Measurements from ENCODE around the gene OSM.

The OSM gene

GRCh38 chr22:30245181-30245984 is 21.3 kb downstream of the OSM start (continued):
- TF ChIP-seq ZNF513 (tag by site-specific recombination; IDR thresholded peaks at IDR 0.05): no peak
- TF ChIP-seq KLF7 (tag by site-specific recombination; IDR thresholded peaks at IDR 0.05; ENCODE audit: borderline replicate concordance): no peak
- no peak for TF ChIP-seq ZFP69B (tag by site-specific recombination; IDR thresholded peaks at IDR 0.05)
- TF ChIP-seq, protein P1, sequence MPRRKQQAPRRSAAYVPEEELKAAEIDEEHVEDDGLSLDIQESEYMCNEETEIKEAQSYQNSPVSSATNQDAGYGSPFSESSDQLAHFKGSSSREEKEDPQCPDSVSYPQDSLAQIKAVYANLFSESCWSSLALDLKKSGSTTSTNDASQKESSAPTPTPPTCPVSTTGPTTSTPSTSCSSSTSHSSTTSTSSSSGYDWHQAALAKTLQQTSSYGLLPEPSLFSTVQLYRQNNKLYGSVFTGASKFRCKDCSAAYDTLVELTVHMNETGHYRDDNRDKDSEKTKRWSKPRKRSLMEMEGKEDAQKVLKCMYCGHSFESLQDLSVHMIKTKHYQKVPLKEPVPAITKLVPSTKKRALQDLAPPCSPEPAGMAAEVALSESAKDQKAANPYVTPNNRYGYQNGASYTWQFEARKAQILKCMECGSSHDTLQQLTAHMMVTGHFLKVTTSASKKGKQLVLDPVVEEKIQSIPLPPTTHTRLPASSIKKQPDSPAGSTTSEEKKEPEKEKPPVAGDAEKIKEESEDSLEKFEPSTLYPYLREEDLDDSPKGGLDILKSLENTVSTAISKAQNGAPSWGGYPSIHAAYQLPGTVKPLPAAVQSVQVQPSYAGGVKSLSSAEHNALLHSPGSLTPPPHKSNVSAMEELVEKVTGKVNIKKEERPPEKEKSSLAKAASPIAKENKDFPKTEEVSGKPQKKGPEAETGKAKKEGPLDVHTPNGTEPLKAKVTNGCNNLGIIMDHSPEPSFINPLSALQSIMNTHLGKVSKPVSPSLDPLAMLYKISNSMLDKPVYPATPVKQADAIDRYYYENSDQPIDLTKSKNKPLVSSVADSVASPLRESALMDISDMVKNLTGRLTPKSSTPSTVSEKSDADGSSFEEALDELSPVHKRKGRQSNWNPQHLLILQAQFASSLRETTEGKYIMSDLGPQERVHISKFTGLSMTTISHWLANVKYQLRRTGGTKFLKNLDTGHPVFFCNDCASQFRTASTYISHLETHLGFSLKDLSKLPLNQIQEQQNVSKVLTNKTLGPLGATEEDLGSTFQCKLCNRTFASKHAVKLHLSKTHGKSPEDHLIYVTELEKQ (tag by site-specific recombination; IDR thresholded peaks at IDR 0.05; ENCODE audit: borderline replicate concordance): no peak
- no peak for TF ChIP-seq ZNF311 (tag by site-specific recombination; IDR thresholded peaks at IDR 0.05; ENCODE audit: borderline replicate concordance)
- TF ChIP-seq, protein P2, sequence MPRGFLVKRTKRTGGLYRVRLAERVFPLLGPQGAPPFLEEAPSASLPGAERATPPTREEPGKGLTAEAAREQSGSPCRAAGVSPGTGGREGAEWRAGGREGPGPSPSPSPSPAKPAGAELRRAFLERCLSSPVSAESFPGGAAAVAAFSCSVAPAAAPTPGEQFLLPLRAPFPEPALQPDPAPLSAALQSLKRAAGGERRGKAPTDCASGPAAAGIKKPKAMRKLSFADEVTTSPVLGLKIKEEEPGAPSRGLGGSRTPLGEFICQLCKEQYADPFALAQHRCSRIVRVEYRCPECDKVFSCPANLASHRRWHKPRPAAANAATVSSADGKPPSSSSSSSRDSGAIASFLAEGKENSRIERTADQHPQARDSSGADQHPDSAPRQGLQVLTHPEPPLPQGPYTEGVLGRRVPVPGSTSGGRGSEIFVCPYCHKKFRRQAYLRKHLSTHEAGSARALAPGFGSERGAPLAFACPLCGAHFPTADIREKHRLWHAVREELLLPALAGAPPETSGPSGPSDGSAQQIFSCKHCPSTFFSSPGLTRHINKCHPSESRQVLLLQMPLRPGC (tag by site-specific recombination; IDR thresholded peaks at IDR 0.05): 0 out of 2 replicates have a peak, but pooled peaks have one; percentile 11
- no peak for TF ChIP-seq ZNF214 (tag by site-specific recombination; IDR thresholded peaks at IDR 0.05; ENCODE audit: borderline replicate concordance)
- TF ChIP-seq, protein P3, sequence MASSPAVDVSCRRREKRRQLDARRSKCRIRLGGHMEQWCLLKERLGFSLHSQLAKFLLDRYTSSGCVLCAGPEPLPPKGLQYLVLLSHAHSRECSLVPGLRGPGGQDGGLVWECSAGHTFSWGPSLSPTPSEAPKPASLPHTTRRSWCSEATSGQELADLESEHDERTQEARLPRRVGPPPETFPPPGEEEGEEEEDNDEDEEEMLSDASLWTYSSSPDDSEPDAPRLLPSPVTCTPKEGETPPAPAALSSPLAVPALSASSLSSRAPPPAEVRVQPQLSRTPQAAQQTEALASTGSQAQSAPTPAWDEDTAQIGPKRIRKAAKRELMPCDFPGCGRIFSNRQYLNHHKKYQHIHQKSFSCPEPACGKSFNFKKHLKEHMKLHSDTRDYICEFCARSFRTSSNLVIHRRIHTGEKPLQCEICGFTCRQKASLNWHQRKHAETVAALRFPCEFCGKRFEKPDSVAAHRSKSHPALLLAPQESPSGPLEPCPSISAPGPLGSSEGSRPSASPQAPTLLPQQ (tag by site-specific recombination; IDR thresholded peaks at IDR 0.05): no peak
- no peak; the same call in 1 of the 2 replicates for TF ChIP-seq ZNF623 (tag by site-specific recombination; IDR thresholded peaks at IDR 0.05)
- TF ChIP-seq OSR2 (tag by site-specific recombination; IDR thresholded peaks at IDR 0.05): no peak
- no peak for TF ChIP-seq ZNF19 (tag by site-specific recombination; IDR thresholded peaks at IDR 0.05; ENCODE audit: low read depth)
- TF ChIP-seq ZFP41 (tag by site-specific recombination; IDR thresholded peaks at IDR 0.05; ENCODE audit: borderline replicate concordance): no peak
- no peak for TF ChIP-seq ZSCAN30 (tag by site-specific recombination; IDR thresholded peaks at IDR 0.05)
- TF ChIP-seq ZNF16 (tag by site-specific recombination; IDR thresholded peaks at IDR 0.05; ENCODE audit: low read depth): no peak
- TF ChIP-seq, protein P4, sequence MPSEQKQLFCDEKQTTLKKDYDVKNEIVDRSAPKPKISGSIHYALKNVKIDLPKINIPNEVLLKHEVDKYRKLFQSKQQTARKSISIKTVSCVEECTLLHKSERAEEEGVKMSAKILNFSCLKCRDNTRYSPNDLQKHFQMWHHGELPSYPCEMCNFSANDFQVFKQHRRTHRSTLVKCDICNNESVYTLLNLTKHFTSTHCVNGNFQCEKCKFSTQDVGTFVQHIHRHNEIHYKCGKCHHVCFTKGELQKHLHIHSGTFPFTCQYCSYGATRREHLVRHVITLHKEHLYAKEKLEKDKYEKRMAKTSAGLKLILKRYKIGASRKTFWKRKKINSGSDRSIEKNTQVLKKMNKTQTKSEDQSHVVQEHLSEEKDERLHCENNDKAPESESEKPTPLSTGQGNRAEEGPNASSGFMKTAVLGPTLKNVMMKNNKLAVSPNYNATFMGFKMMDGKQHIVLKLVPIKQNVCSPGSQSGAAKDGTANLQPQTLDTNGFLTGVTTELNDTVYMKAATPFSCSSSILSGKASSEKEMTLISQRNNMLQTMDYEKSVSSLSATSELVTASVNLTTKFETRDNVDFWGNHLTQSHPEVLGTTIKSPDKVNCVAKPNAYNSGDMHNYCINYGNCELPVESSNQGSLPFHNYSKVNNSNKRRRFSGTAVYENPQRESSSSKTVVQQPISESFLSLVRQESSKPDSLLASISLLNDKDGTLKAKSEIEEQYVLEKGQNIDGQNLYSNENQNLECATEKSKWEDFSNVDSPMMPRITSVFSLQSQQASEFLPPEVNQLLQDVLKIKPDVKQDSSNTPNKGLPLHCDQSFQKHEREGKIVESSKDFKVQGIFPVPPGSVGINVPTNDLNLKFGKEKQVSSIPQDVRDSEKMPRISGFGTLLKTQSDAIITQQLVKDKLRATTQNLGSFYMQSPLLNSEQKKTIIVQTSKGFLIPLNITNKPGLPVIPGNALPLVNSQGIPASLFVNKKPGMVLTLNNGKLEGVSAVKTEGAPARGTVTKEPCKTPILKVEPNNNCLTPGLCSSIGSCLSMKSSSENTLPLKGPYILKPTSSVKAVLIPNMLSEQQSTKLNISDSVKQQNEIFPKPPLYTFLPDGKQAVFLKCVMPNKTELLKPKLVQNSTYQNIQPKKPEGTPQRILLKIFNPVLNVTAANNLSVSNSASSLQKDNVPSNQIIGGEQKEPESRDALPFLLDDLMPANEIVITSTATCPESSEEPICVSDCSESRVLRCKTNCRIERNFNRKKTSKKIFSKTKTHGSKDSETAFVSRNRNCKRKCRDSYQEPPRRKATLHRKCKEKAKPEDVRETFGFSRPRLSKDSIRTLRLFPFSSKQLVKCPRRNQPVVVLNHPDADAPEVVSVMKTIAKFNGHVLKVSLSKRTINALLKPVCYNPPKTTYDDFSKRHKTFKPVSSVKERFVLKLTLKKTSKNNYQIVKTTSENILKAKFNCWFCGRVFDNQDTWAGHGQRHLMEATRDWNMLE (tag by site-specific recombination; conservative IDR thresholded peaks at IDR 0.05; ENCODE audit: low read depth): 0 out of 2 replicates have a peak, but pooled peaks have one; percentile 9
- TF ChIP-seq ZSCAN5A (tag by site-specific recombination; IDR thresholded peaks at IDR 0.05): no peak
- TF ChIP-seq ZNF10 (tag by site-specific recombination; IDR thresholded peaks at IDR 0.05): no peak
- 0 out of 2 replicates have a peak, but pooled peaks have one; percentile 17 for TF ChIP-seq KLF10 (tag by site-specific recombination; IDR thresholded peaks at IDR 0.05)
- TF ChIP-seq, protein P5, sequence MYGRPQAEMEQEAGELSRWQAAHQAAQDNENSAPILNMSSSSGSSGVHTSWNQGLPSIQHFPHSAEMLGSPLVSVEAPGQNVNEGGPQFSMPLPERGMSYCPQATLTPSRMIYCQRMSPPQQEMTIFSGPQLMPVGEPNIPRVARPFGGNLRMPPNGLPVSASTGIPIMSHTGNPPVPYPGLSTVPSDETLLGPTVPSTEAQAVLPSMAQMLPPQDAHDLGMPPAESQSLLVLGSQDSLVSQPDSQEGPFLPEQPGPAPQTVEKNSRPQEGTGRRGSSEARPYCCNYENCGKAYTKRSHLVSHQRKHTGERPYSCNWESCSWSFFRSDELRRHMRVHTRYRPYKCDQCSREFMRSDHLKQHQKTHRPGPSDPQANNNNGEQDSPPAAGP (tag by site-specific recombination; IDR thresholded peaks at IDR 0.05): 0 out of 2 replicates have a peak, but pooled peaks have one; percentile 27
- TF ChIP-seq ZNF830 (tag by site-specific recombination; IDR thresholded peaks at IDR 0.05; ENCODE audit: low read depth): no peak
